ENCODE measurements around the gene CRTAP. TPM values are rescaled to one million over a fixed set of nuclear protein-coding genes. Genes with fewer than 3 reads are reported as not detected.

CRTAP gene
- polyA plus RNA-seq, 3 donors: 134 to 321 (median 317) TPM

DNA sequence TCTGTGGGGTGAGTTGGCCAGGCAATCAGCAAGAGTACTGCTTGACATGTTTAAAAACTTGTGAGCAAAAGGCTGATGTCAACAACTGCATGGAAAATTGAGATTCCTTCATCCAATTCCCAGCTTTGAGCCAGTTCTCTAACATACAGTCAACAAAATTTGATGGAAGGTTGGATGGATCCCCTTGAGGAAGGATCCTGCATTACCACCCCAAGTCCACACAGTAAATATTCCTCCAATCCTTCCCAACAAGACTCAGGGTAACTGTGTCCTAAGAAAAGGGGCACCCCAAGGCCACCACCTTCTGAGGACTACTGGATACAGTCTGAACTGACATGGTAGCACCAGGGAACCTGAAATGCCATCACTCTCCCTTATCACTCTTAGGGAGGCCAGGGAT, 32.0 kb upstream of the CRTAP start:
- Histone ChIP-seq H2AFZ (ENCODE audit: insufficient read depth, low read depth, low read length, poor library complexity, severe bottlenecking) (no peak overlapping the region), H3K9ac (ENCODE audit: insufficient read depth, low read length, poor library complexity, severe bottlenecking) (no peak overlapping the region), H3K4me3 (replicated peaks in 1 of 3; ENCODE audit: low read depth in 2 of 3, low read length in 3 of 3) (no peak overlapping the region), H3K27me3 (ENCODE audit: control insufficient read depth in 2 of 2, insufficient read depth in 2 of 2, low read length in 2 of 2) (no peaks in the 10 kb centered on the region), H3K79me2 (ENCODE audit: insufficient read depth, low read length) (peaks cover 99% of the 10 kb centered on the region), H3K4me1 (ENCODE audit: control insufficient read depth in 1 of 2, insufficient read depth in 2 of 2, low read length in 2 of 2) (no peaks in the 10 kb centered on the region), H3K36me3 (replicated peaks in 1 of 2; ENCODE audit: control insufficient read depth in 1 of 2, insufficient read depth in 2 of 2, low read length in 2 of 2) (peaks cover 6 to 41% of the 10 kb centered on the region in 2 donors), H3K9me3 (replicated peaks in 1 of 2; ENCODE audit: control insufficient read depth in 1 of 2, insufficient read depth in 1 of 2, low read length in 2 of 2) (no peaks in the 10 kb centered on the region), H3K4me2 (replicated peaks; ENCODE audit: extremely low read depth, low read length, poor library complexity, severe bottlenecking) (no peak overlapping the region), H4K20me1 (ENCODE audit: insufficient read depth, low read length) (peaks cover 100% of the 10 kb centered on the region), H3K27ac (ENCODE audit: low read depth in 1 of 2, low read length in 2 of 2) (no peak overlapping the region)
- no peak for DNase-seq
- Mint-ChIP-seq H3K27me3 (ENCODE audit: low read depth in 3 of 3) (no peaks in the 10 kb centered on the region), H3K4me1 (peaks cover 18% of the 10 kb centered on the region), H3K4me3 (no peak overlapping the region), H3K36me3 (peaks cover 15 to 29% of the 10 kb centered on the region in 2 donors), H3K27ac (peak overlapping the region in 1 of 7 donors; percentile 46), H3K9me3 (peaks cover 0 to 2% (median 0%) of the 10 kb centered on the region in 7 donors)
- intact Hi-C loops (cut with micrococcal nuclease): no loop called here
- TF ChIP-seq, protein P1, sequence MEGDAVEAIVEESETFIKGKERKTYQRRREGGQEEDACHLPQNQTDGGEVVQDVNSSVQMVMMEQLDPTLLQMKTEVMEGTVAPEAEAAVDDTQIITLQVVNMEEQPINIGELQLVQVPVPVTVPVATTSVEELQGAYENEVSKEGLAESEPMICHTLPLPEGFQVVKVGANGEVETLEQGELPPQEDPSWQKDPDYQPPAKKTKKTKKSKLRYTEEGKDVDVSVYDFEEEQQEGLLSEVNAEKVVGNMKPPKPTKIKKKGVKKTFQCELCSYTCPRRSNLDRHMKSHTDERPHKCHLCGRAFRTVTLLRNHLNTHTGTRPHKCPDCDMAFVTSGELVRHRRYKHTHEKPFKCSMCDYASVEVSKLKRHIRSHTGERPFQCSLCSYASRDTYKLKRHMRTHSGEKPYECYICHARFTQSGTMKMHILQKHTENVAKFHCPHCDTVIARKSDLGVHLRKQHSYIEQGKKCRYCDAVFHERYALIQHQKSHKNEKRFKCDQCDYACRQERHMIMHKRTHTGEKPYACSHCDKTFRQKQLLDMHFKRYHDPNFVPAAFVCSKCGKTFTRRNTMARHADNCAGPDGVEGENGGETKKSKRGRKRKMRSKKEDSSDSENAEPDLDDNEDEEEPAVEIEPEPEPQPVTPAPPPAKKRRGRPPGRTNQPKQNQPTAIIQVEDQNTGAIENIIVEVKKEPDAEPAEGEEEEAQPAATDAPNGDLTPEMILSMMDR (IDR thresholded peaks at IDR 0.05): no peak

DNA sequence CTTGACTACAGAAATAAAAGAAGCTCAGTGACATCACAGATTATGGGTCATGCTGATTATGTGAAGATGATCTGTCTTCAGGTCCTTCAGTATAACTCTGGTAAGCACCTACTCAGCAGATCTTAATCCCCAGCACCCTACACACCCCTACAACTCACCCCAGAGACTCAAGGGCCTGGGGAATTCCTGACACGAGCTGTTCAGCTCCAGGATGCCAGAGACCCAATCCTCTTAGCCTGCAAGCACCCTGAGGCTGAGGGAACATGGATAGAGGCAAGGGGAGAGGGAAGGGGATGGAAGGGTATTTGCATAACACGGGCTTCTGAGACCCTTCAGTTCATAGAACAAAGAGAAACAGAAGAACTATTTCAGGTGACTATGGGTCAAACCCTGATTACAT, 29.9 kb upstream of the CRTAP start:
- intact Hi-C loops (cut with micrococcal nuclease): no loop called here
- peaks cover 100% of the 10 kb centered on the region for H3K79me2 ChIP-seq (ENCODE audit: insufficient read depth, low read length)
- H3K36me3 ChIP-seq (replicated peaks in 1 of 2; ENCODE audit: control insufficient read depth in 1 of 2, insufficient read depth in 2 of 2, low read length in 2 of 2): peaks cover 6 to 37% of the 10 kb centered on the region in 2 donors
- H3K9me3 ChIP-seq (replicated peaks in 1 of 2; ENCODE audit: control insufficient read depth in 1 of 2, insufficient read depth in 1 of 2, low read length in 2 of 2): no peaks in the 10 kb centered on the region
- peaks cover 100% of the 10 kb centered on the region for H4K20me1 ChIP-seq (ENCODE audit: insufficient read depth, low read length)
- no peak overlapping the region for H2AFZ ChIP-seq (ENCODE audit: insufficient read depth, low read depth, low read length, poor library complexity, severe bottlenecking)
- Mint-ChIP-seq H3K27me3 (ENCODE audit: low read depth in 3 of 3) (no peaks in the 10 kb centered on the region), H3K9me3 (peaks cover 0 to 2% (median 0%) of the 10 kb centered on the region in 7 donors), H3K4me1 (peaks cover 35% of the 10 kb centered on the region), H3K27ac (peak overlapping the region in 2 of 7 donors; percentile 12 to 75), H3K4me3 (no peak overlapping the region), H3K36me3 (peaks cover 23 to 33% of the 10 kb centered on the region in 2 donors)
- no peak for DNase-seq
- H3K27ac ChIP-seq (ENCODE audit: low read depth in 1 of 2, low read length in 2 of 2): no peak overlapping the region
- no CpG with 5 or more reads among the region's 2 CpGs for WGBS (ENCODE audit: insufficient coverage)
- no peaks in the 10 kb centered on the region for H3K27me3 ChIP-seq (ENCODE audit: control insufficient read depth in 2 of 2, insufficient read depth in 2 of 2, low read length in 2 of 2)
- no peak overlapping the region for H3K4me3 ChIP-seq (replicated peaks in 1 of 3; ENCODE audit: low read depth in 2 of 3, low read length in 3 of 3)
- TF ChIP-seq, protein P1 (IDR thresholded peaks at IDR 0.05): no peak
- no peak overlapping the region for H3K4me2 ChIP-seq (replicated peaks; ENCODE audit: extremely low read depth, low read length, poor library complexity, severe bottlenecking)
- H3K9ac ChIP-seq (ENCODE audit: insufficient read depth, low read length, poor library complexity, severe bottlenecking): no peak overlapping the region
- H3K4me1 ChIP-seq (ENCODE audit: control insufficient read depth in 1 of 2, insufficient read depth in 2 of 2, low read length in 2 of 2): peaks cover 5 to 13% of the 10 kb centered on the region in 2 donors

All from CD14-positive monocyte (primary cell).